Fibroblast of skin of back (primary cell): ENCODE data around the gene THBS2.
A peak's percentile ranks its signal among the peaks of the same experiment; 100 is the strongest.
"Not testable (repeated sequence)": the region's sequence is repeated elsewhere in the genome, so short reads cannot be mapped to it uniquely, and the experiment has no call there.

Experiments
- DNase-seq: peaks from one replicate; pipeline ENCODE4 v3.0.0-alpha.2; 2013

THBS2 gene

GRCh38 chr6:169271158-169271876, 17.7 kb upstream of the THBS2 start:
- no peak for DNase-seq

GRCh38 chr6:169270077-169270380, 16.4 kb upstream of the THBS2 start:
- not testable (repeated sequence) for DNase-seq

- no peak for DNase-seq
Measured at GRCh38 chr6:169269180-169270076, 15.8 kb upstream of the THBS2 start.

- no peak for DNase-seq
Measured at GRCh38 chr6:169268276-169268675, 14.6 kb upstream of the THBS2 start.

- DNase-seq: peak; percentile 45
Measured at GRCh38 chr6:169266746-169267591, 13.3 kb upstream of the THBS2 start.

GRCh38 chr6:169266261-169266660, 12.6 kb upstream of the THBS2 start:
- no peak for DNase-seq

- no peak for DNase-seq
Measured at GRCh38 chr6:169265486-169266131, 12.0 kb upstream of the THBS2 start.

GRCh38 chr6:169263836-169264608, 10.4 kb upstream of the THBS2 start:
- DNase-seq: peak; percentile 58

- peak; percentile 44 for DNase-seq
Measured at GRCh38 chr6:169263374-169263773, 9.7 kb upstream of the THBS2 start.

GRCh38 chr6:169262602-169263001, 9.0 kb upstream of the THBS2 start:
- DNase-seq: not testable (repeated sequence)

- no peak for DNase-seq
Measured at GRCh38 chr6:169256518-169256917, 2.9 kb upstream of the THBS2 start.

GRCh38 chr6:169256061-169256460, 2.4 kb upstream of the THBS2 start:
- DNase-seq: no peak

- DNase-seq: no peak
Measured at GRCh38 chr6:169255643-169256042, 2.0 kb upstream of the THBS2 start.

- no peak for DNase-seq
Measured at GRCh38 chr6:169254456-169255316, 1.0 kb upstream of the THBS2 start.

- no peak for DNase-seq
Measured at GRCh38 chr6:169252505-169253189, 999 bp downstream of the THBS2 start.

- no peak for DNase-seq
Measured at GRCh38 chr6:169251822-169252504, 1.7 kb downstream of the THBS2 start.

- no peak for DNase-seq
Measured at GRCh38 chr6:169251371-169251802, 2.3 kb downstream of the THBS2 start.

- peak; percentile 68 for DNase-seq
Measured at GRCh38 chr6:169250660-169251059, 3.0 kb downstream of the THBS2 start.

- DNase-seq: no peak
Measured at GRCh38 chr6:169249057-169249456, 4.6 kb downstream of the THBS2 start.
